GM18873 (cell line): ENCODE results near the gene NLRX1.
"Not testable (repeated sequence)": the region's sequence is repeated elsewhere in the genome, so short reads cannot be mapped to it uniquely, and the experiment has no call there.

Experiments used
- ATAC-seq: cut with Tn5 transposase; IDR thresholded peaks from one replicate; pipeline ENCODE4 v1.9.1; 2021; ENCODE audit warnings: mild to moderate bottlenecking, moderate library complexity, moderate number of reproducible peaks; ENCODE audit not compliant: unreplicated experiment, low FRiP score

Gene NLRX1

GRCh38 chr11:119204066-119204465 is 35.5 kb downstream of the NLRX1 start:
- no peak for ATAC-seq

- no peak for ATAC-seq
These were observed 36.6 kb downstream of the NLRX1 start for GRCh38 chr11:119205080-119205479.

GRCh38 chr11:119205574-119206510 is 37.3 kb downstream of the NLRX1 start, which contains the start of gene CBL:
TSS of gene CBL (plus strand) at chr11:119206339. CDS start at chr11:119206418, 79 bp downstream.
- ATAC-seq = peak; percentile 42

- ATAC-seq = no peak
These were observed 38.2 kb downstream of the NLRX1 start for GRCh38 chr11:119206511-119207414.

- no peak for ATAC-seq
These were observed 39.0 kb downstream of the NLRX1 start for GRCh38 chr11:119207415-119207960.

GRCh38 chr11:119209186-119209585 is 40.7 kb downstream of the NLRX1 start:
- no peak for ATAC-seq

- ATAC-seq = no peak
These were observed 41.5 kb downstream of the NLRX1 start for GRCh38 chr11:119210050-119210449.

- no peak for ATAC-seq
These were observed 49.8 kb downstream of the NLRX1 start for GRCh38 chr11:119218141-119218878.

GRCh38 chr11:119222308-119222707 is 53.8 kb downstream of the NLRX1 start:
- ATAC-seq = no peak

- no peak for ATAC-seq
These were observed 54.4 kb downstream of the NLRX1 start for GRCh38 chr11:119222891-119223290.

GRCh38 chr11:119223856-119224255 is 55.3 kb downstream of the NLRX1 start:
- no peak for ATAC-seq

GRCh38 chr11:119228535-119229287 is 60.2 kb downstream of the NLRX1 start:
- not testable (repeated sequence) for ATAC-seq

GRCh38 chr11:119229288-119229672 is 60.8 kb downstream of the NLRX1 start:
- no peak for ATAC-seq

- no peak for ATAC-seq
These were observed 61.2 kb downstream of the NLRX1 start for GRCh38 chr11:119229741-119230140.
